RPMI7951 (cell line): ENCODE results near the gene ADARB2. TPM values are rescaled to one million over a fixed set of nuclear protein-coding genes. Genes with fewer than 3 reads are reported as not detected.

Experiments
- DNase-seq: peaks from one replicate; pipeline ENCODE4 v3.0.0-alpha.2; 2012; ENCODE audit warnings: low read depth
- total RNA-seq: library from RNA; depleted of rRNA; stranded (reverse); fragments of >200 nt; shearing (Covaris generic); gene quantifications from 2 replicates; pipeline ENCODE4 v1.2.3, GENCODE V29; 2014

Gene ADARB2
- total RNA-seq, 1 experiment from 2014 or later, result not detected

GRCh38 chr10:1137499-1138163, 599.7 kb downstream of the ADARB2 start:
- DNase-seq, result no peak

GRCh38 chr10:1136268-1136667, 601.1 kb downstream of the ADARB2 start:
- no peak for DNase-seq

- no peak for DNase-seq
These were observed 603.2 kb downstream of the ADARB2 start for GRCh38 chr10:1134156-1134555.

GRCh38 chr10:1133495-1134045, 603.8 kb downstream of the ADARB2 start:
- DNase-seq, result no peak

GRCh38 chr10:1132584-1132983, 604.7 kb downstream of the ADARB2 start:
- DNase-seq, result no peak

GRCh38 chr10:1130995-1131790, 606.1 kb downstream of the ADARB2 start:
- no peak for DNase-seq

GRCh38 chr10:1130226-1130625, 607.1 kb downstream of the ADARB2 start:
- DNase-seq, result no peak

- DNase-seq, result no peak
These were observed 608.7 kb downstream of the ADARB2 start for GRCh38 chr10:1128649-1129048.

- DNase-seq, result no peak
These were observed 609.2 kb downstream of the ADARB2 start for GRCh38 chr10:1128115-1128514.

- DNase-seq, result no peak
These were observed 609.7 kb downstream of the ADARB2 start for GRCh38 chr10:1127629-1128028.
